Transverse colon (tissue), 4 donors: ENCODE results near the gene FAM234A. TPM values are rescaled to one million over a fixed set of nuclear protein-coding genes. Genes with fewer than 3 reads are reported as not detected.

Source experiments
- DNase-seq: peaks from one replicate; pipeline ENCODE4 v3.0.0-alpha.2; 2019
- H3K27ac ChIP-seq, 4 donors: fragments of 200-600 bp; sonication (generic); 2 replicates each; pipeline ENCODE4 v1.5.1; 2016 to 2018; ENCODE audit warnings: inconsistent platforms in 4 of 4
- H3K27me3 ChIP-seq: fragments of 200-600 bp; sonication (generic); 2 replicates; pipeline ENCODE4 v1.5.1; 2017; ENCODE audit warnings: inconsistent platforms
- H3K36me3 ChIP-seq, 4 donors: fragments of 200-600 bp; sonication (generic); 2 replicates each; pipeline ENCODE4 v1.5.1; 2017 to 2019; ENCODE audit warnings: inconsistent platforms in 4 of 4
- H3K4me1 ChIP-seq, 4 donors: fragments of 200-600 bp; sonication (generic); 2 replicates each; pipeline ENCODE4 v1.5.1; 2017 to 2020; ENCODE audit warnings: inconsistent platforms in 4 of 4
- H3K4me3 ChIP-seq, 4 donors: fragments of 200-600 bp; sonication (generic); 1 replicate in 1 of 4; 2 replicates in 3 of 4; pipeline versions ENCODE4 v1.5.1 to v1.6.1; 2017 to 2019; ENCODE audit warnings: inconsistent platforms in 4 of 4
- H3K9me3 ChIP-seq, 2 donors: fragments of 200-600 bp; sonication (generic); 2 replicates each; pipeline ENCODE4 v1.5.1; 2017 to 2019; ENCODE audit warnings: inconsistent platforms in 2 of 2
- EP300 ChIP-seq: sonication (generic); formaldehyde crosslinking; IDR thresholded peaks from one replicate; pipeline ENCODE4 v1.6.1; 2017; ENCODE audit warnings: antibody characterized with exemption, low read depth
- POLR2A ChIP-seq: fragments of 450-650 bp; IDR thresholded peaks from one replicate; pipeline ENCODE4 v1.6.1; 2016; ENCODE audit warnings: antibody characterized with exemption, mild to moderate bottlenecking, moderate library complexity
- POLR2AphosphoS5 ChIP-seq, 3 donors: sonication (generic); formaldehyde crosslinking; IDR thresholded peaks; one replicate each; pipeline ENCODE4 v1.6.1; 2016; ENCODE audit warnings: antibody characterized with exemption in 3 of 3
- WGBS, 2 donors: methylation state at CpG; one replicate each; pipeline ENCODE4 v1.1.5; 2018; ENCODE audit warnings: low coverage in 1 of 2; 5-methylcytosine and 5-hydroxymethylcytosine counted together
- in situ Hi-C, 4 donors: fragments of 200-750 bp; cut with MboI; loops; one replicate each; pipeline versions ENCODE4 v1.15.0 to v1.15.1; 2017; ENCODE audit warnings: low sequenced_read_pairs in 3 of 4, low pct_ligation_motif_present in 1 of 4, low pct_unique_long_range_greater_than_20kb in 1 of 4
- intact Hi-C: fragments of 100-400 bp; cut with DNase I; formaldehyde crosslinking; loops from one replicate; pipeline ENCODE4 v1.15.1; 2023; ENCODE audit warnings: low total_unique reads
- total RNA-seq, 4 donors: library from RNA; depleted of rRNA; stranded (reverse); fragments of >200 nt; gene quantifications; one replicate each; pipeline ENCODE4 v1.1.0, GENCODE V29; 2016
- TF ChIP-seq, protein P1 (sequence below), 5 experiments: fragments of 200-600 bp in 3 of 5; fragments of 450-650 bp in 2 of 5; sonication (generic) in 3 of 5; IDR thresholded peaks; 1 replicate in 2 of 5; 2 replicates in 3 of 5; pipeline ENCODE4 v1.5.1; 2016 to 2017; ENCODE audit warnings: antibody characterized with exemption in 5 of 5, inconsistent platforms in 3 of 5, mild to moderate bottlenecking in 2 of 5, moderate library complexity in 1 of 5

Gene FAM234A
- total RNA-seq, 4 donors from 2014 or later = 55.4 to 328 (median 112) TPM

GRCh38 chr16:290681-291405 lies 56.2 kb downstream of the FAM234A start:
- no peaks in the 10 kb centered on the region for H3K27me3 ChIP-seq
- no peak overlapping the region for H3K4me3 ChIP-seq
- H3K27ac ChIP-seq = no peak overlapping the region
- TF ChIP-seq EP300 = no peak
- TF ChIP-seq, protein P1, sequence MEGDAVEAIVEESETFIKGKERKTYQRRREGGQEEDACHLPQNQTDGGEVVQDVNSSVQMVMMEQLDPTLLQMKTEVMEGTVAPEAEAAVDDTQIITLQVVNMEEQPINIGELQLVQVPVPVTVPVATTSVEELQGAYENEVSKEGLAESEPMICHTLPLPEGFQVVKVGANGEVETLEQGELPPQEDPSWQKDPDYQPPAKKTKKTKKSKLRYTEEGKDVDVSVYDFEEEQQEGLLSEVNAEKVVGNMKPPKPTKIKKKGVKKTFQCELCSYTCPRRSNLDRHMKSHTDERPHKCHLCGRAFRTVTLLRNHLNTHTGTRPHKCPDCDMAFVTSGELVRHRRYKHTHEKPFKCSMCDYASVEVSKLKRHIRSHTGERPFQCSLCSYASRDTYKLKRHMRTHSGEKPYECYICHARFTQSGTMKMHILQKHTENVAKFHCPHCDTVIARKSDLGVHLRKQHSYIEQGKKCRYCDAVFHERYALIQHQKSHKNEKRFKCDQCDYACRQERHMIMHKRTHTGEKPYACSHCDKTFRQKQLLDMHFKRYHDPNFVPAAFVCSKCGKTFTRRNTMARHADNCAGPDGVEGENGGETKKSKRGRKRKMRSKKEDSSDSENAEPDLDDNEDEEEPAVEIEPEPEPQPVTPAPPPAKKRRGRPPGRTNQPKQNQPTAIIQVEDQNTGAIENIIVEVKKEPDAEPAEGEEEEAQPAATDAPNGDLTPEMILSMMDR (IDR thresholded peaks at IDR 0.05) = no peak
- TF ChIP-seq POLR2A = no peak
- TF ChIP-seq POLR2AphosphoS5 (IDR thresholded peaks at IDR 0.05) = no peak
- DNase-seq = no peak
- intact Hi-C loops = no loop called here
- peaks cover 0 to 31% (median 11%) of the 10 kb centered on the region in 4 donors for H3K36me3 ChIP-seq
- no peaks in the 10 kb centered on the region for H3K4me1 ChIP-seq
- in situ Hi-C loops = no loop called here
- H3K9me3 ChIP-seq = no peaks in the 10 kb centered on the region
- WGBS, 2 donors = 94% methylated on average over 39 of the region's 50 CpGs; no CpG with 5 or more reads in 1 of the 2 donors

- intact Hi-C loops = no loop called here
- 95% methylated on average over 12 of the region's 17 CpGs; no CpG with 5 or more reads in 1 of the 2 donors for whole genome bisulfite sequencing, 2 donors
Measured at GRCh38 chr16:291539-291938, 56.9 kb downstream of the FAM234A start.

DNA sequence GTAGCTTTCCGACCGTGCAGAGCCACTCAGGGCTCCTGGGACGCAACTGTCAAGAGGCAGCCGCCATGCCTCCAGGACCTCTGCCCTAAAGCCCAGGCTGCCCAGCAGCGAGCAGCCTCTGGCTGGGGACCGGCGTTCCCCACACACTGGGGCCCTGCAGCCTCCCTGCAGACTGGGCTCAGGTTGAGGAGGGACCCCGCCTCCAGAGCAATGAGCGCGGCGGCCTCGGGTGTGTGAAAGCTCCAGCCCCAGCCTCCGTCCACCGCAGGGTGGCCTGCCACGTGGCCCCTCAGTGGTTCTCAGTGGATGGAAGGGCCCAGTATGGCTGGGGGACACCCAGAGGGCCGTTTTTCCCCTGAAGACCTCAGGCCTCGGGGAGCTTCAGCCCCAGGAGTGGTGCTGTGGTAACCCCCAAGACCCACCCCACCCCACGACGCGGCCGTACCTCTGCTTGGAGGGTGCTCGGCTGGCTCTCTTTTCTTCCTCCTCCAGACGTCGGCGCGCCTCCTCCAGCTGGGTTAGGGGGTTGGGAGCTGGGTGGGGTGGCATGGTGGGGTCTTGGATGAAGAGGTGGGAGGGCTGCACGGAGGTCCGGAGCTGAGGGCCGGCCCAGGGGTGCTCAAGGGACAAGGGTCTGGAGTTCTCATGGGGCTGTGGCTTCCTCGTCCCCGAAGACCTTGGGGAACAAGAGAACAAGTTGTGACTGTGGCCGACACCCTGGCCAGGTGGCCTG lies 58.6 kb downstream of the FAM234A start:
- no peaks in the 10 kb centered on the region for H3K4me1 ChIP-seq
- intact Hi-C loops = no loop called here
- peaks cover 0 to 31% (median 11%) of the 10 kb centered on the region in 4 donors for H3K36me3 ChIP-seq
- 60 to 89% methylated on average over 1 to 23 of the region's 32 CpGs for WGBS, 2 donors
- H3K27me3 ChIP-seq = no peaks in the 10 kb centered on the region
- no peak for DNase-seq
- in situ Hi-C loops = no loop called here
- H3K4me3 ChIP-seq = no peak overlapping the region
- no peak overlapping the region for H3K27ac ChIP-seq
- no peak for TF ChIP-seq EP300
- TF ChIP-seq, protein P1 (IDR thresholded peaks at IDR 0.05) = no peak
- no peak for TF ChIP-seq POLR2A
- TF ChIP-seq POLR2AphosphoS5 (IDR thresholded peaks at IDR 0.05) = no peak
- H3K9me3 ChIP-seq = no peaks in the 10 kb centered on the region

More at GRCh38 chr16:291539-291938, 56.9 kb downstream of the FAM234A start:
- H3K36me3 ChIP-seq = peaks cover 0 to 31% (median 11%) of the 10 kb centered on the region in 4 donors
- no peaks in the 10 kb centered on the region for H3K4me1 ChIP-seq
- no peak for DNase-seq
- H3K27me3 ChIP-seq = no peaks in the 10 kb centered on the region
- H3K4me3 ChIP-seq = no peak overlapping the region
- in situ Hi-C loops = no loop called here
- H3K27ac ChIP-seq = no peak overlapping the region
- TF ChIP-seq, protein P1 (IDR thresholded peaks at IDR 0.05) = no peak
- no peak for TF ChIP-seq EP300
- no peak for TF ChIP-seq POLR2AphosphoS5 (IDR thresholded peaks at IDR 0.05)
- no peak for TF ChIP-seq POLR2A
- H3K9me3 ChIP-seq = no peaks in the 10 kb centered on the region

DNA sequence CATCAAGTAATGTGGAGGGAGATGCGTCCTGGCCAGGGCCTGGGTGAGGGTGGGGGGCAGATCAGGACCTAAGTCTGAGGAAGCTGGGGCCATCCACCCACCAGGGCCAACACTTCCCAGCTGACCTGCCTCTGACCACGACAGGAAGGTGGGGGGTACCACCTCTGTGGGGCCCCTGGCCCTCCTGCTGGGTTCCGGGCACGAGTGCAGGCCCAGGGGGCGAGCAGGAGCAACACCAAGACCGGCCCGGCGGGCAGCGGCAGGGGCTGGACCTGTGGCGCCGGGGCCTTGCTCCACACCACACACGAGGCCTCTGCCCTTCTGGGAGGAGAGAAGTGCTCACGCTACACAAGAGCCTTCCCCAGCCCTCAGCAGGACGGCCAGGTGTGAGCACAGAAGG lies 61.7 kb downstream of the FAM234A start:
- no peak for TF ChIP-seq EP300
- DNase-seq = no peak
- no peaks in the 10 kb centered on the region for H3K27me3 ChIP-seq
- no peaks in the 10 kb centered on the region for H3K4me1 ChIP-seq
- in situ Hi-C loops (no loop called here), intact Hi-C loops (no loop called here)
- H3K9me3 ChIP-seq = no peaks in the 10 kb centered on the region
- H3K27ac ChIP-seq = no peak overlapping the region
- H3K36me3 ChIP-seq = peaks cover 0 to 10% (median 3%) of the 10 kb centered on the region in 4 donors
- 94% methylated on average over 13 of the region's 14 CpGs; no CpG with 5 or more reads in 1 of the 2 donors for WGBS, 2 donors
- no peak overlapping the region for H3K4me3 ChIP-seq
